Kidney tubule cell (primary cell): Measurements from ENCODE around the gene ABCA5.

Experiments used
- DNase-seq: peaks from one replicate; pipeline ENCODE4 v3.0.0-alpha.2; 2018; ENCODE audit warnings: low spot score

The ABCA5 gene

DNA sequence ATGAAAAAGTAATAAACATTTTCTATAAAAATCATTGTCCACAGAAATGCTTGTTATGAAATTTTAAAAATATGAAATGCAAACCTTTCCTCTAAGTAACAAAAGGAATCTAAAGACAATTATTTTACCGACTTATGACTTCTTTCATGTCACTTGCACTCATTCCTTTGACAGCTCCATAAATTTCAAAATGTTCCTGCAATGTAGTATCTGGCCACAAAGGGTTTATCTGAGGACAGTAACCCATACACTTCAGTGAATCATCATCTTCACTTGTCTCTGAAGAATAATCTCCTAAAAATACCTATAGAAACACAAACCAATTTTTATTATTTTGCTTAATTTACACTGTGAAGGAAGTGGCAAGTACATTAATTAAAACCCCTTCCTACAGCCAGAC, 72.7 kb downstream of the ABCA5 start:
- DNase-seq: no peak

DNA sequence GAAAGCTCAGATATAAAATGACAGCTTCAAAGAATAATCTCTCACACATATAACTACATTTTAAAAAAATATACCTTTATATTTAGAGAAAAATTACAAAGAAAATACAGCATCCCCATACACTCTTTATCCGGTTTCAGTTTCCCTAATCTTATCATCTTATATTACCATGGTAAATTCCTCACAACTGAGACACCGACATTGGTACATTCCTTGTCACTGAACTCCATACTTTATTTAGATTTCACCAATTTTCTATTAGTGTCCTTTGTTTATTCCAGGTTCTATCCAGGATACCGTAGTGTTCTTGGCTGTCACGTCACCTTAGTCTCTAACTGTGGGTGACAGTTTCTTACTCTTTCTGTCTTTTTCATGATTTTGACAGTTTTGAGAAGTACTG, 76.3 kb downstream of the ABCA5 start:
- no peak for DNase-seq

DNA sequence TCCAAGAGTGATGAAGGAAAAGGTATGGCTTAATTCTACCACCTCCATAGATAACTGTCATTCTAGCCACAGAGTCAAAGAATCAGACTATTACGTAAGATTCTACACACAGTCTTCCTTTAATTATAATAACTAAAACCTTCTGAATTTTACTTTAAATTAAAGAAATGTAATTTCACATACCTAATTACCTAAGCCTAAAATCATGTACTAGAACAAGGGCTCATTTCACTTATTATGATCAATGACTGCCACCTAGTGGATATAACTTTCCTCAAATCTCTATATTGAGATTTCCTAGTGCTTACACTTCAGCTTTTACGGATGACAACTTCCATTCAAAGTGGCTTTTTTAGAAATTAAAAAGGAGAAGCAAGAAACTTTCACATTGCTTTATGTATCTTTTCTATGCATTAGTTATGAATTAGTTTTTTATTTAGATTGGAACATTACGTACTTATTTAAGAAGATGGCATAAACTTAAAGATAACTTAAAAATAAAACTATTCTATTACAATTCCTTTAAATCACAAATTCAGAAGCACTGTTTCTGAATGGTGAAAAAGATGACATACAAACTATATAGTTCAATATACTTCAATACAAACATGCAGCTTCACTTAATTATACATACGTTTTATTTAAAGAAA, 80.1 kb downstream of the ABCA5 start:
- peak; percentile 49 for DNase-seq

DNA sequence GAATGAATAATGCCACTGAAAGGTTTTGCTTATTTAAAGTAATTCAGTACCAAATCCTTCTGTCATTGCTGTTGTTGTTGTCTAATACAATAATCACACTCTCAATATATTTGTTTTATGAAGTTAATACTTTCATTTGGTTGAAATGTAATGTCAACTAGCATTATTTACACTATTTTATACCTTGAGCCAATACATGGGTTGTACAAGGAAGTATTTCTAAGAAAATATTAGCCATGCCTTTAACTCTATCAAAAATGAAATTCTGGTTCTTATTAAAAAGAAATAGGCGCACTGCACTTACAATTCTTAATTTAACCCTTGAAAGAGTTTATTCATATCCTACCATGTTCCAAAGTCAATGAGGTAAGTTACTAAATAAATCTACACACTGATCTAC, 80.7 kb downstream of the ABCA5 start:
- no peak for DNase-seq

DNA sequence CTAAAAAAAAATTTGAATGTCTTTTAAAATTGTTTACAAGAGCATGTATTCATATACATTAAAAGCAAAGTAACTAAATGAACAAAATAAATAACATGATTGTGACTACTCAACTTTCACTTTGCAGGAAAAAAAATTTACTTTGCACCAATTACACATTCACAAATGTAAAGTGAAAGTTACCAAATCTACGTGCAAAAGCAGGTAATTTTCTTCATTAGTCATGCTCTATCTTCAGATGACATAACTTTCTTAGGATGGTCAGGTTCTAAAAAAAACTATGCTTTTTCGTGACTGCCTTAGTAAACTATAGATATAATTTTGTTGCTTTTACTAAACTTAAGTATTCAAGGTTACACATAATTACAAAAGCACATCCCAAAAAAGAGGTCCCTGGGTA, 81.3 kb downstream of the ABCA5 start:
- DNase-seq: no peak

DNA sequence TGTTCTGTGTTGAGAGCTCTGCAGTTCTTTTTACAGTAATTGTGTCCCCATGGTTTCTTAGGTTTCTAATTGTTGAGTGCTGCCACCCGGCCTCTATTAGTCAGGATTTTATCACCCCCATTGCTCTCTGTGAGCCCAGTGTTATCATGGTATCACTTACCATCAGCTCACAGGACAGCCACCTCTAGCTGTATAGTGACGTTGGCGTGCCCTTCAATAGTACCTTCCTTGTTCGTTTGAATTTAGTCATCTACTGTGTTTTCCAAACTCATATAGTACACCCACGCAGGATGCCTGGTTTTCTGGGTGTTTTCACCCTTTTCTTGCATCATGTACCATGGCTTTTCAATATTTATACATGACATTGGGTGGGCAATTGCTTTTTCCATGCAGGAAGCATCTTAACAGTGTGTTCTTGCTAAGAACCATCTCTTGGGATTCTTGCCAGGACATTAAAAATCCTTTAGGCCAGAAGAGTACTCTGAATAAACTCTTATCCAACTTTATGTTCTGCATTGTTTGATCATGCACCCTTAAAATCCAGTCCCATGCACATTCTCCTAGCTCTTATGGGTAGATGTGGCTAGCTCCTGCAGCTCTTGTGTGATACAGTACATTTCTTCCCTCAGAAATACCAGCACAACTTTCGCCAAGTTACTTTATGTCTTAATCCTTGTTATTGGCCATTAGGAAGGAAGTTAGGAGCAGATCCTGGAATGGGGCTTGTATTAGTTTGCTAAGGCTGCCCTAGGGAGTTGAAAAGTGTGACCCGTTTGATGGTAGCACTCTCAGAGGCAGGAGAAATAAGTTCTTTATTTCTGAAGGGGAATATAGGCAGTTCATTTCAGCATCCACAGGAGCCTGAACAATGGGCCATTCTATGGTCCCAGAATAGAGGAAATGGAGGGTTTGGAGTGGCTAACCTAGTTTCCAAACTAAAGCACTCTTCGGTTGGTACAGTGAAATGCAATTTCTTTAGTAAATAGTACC, 87.0 kb downstream of the ABCA5 start:
- DNase-seq: no peak

DNA sequence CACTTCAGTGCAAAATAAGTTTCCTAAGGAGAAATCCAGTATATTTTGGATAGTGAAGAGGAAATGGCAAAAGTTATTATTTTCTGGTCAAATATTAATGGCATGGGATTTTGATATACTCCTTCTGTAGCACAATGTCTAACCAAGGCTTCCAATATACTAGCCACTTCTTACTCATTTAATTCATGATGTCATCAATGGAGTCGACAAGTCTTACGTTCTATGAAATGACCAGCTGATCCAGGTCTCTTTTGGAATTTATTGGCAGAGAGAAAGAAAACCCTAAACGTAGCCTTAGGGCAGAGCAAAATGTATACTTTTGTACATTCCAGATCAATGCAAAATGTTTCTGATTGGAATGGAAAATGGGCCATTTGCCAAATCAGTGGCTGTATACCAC, 90.0 kb downstream of the ABCA5 start:
- DNase-seq: no peak

DNA sequence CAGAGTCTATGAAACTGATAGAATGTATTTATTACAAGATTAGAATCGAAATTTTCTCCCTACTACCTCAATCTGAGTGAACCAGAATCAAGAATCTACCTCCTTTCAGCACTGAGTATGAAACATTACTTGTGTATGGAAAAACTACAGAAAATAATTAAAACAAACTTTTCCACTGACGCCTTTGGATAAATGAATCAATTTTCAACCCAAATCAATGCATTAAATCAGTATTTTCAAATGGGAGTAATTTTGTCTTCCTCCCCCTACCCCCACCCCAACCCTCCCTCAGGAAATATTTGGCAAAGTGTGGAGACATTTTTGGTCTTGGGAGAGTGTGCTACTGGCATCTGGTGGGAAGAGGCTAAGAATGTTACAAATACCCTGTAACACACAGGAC, 90.5 kb downstream of the ABCA5 start:
- no peak for DNase-seq

DNA sequence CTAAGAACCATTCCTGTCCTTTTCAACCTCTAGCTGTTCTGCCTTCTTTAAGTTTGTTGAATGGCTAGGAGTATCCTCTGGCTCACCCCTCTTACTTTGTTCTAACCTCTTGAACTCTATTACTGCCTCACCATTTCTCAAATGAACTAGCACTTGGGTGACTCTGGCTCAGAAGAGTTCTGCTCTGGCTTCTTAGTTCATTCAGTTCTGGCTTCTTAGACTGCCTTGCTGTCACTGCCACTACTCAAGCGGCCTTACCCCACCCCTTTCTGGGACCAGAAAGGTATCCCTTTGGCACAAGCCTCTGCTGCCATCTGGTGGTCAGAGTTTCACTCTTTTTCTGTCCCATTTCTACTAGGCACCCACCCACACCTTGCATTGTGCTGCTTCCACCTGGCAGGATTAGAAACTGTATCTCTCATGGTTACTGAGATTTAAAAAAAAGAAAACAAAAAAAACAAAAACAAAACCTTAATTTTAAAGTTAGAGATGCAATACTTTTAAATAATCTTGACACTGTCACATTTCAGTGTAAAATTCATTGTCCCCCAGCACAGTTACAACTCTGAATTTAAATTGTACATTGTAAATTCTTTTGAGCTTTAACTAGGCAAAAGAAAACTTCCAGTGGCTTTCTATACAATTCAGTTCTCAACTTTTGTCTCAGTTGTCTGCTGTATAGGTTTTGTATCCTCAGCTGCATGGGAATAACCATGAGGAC, 91.4 kb downstream of the ABCA5 start:
- peak; percentile 74 for DNase-seq

DNA sequence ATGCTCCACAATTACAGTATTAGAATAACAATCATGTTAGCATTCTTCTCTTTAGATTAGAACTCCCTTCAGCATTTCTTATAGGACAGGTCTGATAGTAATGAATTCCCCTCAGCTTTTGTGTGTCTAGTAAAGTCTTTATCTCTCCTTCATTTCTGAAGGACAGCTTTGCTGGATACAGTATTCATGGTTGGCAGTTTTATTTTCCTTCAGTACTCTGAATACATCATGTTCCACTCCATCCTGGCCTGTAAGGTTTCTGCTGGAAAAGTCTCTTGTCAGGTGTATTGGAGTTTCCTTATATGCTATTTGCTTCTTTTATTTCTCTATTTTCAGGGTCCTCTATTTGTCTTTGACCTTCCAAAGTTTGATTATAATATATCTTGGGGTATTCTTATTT, 94.3 kb downstream of the ABCA5 start:
- no peak for DNase-seq

DNA sequence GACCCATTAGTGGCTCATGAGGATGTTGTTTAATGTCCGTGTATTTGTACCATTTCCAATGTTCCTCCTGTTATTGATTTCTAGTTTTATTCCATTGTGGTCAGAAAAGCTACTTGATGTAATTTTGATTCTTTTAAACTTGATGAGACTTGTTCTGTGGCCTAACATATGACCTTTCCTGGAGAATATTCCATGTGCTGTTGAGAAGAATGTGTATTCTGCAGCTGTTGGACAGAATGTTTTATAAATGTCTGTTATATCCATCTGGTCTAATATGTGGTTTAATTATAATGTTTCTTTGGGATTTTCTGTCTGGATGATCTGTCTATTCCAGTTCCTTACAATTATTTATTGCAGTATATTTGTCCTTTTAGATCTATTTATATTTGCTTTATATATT, 95.4 kb downstream of the ABCA5 start:
- DNase-seq: no peak

DNA sequence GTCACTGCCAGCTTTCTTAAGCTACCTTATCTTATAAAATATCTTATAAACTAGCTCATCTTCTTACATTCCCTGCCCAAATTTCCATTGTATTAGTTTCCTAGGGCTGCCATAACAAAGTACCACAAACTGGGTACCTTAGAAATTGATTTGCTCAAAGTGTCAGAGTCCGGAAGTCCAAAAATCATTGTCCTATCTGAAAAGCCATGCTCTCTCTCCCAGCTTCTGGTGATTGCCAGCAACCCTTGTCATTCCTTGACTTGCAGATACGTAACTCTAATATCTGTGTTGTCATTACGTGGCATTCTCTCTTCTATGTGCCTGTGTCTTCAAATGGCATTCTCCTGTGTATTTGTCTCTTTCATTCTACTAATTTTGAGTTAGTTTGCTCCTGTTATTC, 96.0 kb downstream of the ABCA5 start:
- no peak for DNase-seq

DNA sequence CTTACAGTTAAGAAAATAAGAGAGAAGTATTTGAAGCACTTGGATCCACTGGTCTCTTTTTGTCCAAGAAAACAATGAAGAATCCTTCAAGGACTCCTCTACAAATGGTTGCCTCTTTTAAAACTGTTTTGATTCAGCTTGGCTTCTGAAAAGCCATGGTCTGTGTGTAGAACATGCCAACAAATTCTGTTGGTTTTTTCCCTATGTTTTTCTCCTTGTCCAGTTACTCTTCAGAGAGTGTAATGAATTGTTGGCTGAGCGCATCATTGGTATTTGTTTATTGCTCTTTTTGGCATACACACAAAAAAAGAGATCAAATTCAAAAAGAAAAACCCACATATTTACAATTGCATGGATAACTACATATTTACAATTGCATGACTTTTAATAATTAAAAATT, 98.4 kb downstream of the ABCA5 start, which contains the start of gene ABCA10:
TSS of gene ABCA10 (minus strand) at position 249 of the 400 bp plus-strand sequence. CDS start 3,466 bp downstream, outside the sequence.
- DNase-seq: no peak

DNA sequence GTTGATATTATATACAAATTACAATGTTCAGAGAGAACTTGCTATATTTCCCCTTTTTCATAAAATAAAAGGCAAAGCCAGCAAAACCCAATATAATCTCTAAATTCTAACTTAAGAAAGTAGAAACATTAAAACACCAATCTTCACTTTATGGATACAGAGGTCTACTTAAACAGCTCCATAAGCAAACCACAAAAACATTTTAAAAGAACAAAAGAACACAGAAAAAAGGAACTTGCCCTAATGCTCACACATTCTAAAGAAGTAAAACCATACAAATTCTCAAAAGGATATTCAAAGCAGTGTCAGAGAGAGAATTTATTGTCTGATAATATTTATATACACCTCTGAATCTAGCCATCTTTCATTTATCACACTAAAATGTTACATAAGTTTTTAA, 98.9 kb downstream of the ABCA5 start:
- DNase-seq: no peak

DNA sequence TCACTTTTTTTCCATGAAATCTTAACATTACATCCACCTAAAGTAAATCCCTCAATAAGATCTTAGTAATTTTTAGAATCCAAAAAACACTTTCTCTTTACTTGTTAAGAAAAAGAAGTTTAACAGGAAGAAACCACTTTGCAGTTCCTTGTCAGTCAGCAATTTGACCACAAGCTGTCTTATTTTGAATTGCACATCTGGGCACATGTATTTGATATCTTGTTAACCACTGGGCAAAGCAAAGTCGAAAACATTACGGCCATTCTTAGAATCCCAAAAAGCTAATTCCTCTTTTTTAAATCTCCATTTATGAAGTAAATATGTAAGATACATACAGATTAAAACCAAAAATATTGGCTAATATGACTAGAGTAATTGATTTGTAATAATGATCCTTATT, 99.4 kb downstream of the ABCA5 start:
- DNase-seq: no peak

DNA sequence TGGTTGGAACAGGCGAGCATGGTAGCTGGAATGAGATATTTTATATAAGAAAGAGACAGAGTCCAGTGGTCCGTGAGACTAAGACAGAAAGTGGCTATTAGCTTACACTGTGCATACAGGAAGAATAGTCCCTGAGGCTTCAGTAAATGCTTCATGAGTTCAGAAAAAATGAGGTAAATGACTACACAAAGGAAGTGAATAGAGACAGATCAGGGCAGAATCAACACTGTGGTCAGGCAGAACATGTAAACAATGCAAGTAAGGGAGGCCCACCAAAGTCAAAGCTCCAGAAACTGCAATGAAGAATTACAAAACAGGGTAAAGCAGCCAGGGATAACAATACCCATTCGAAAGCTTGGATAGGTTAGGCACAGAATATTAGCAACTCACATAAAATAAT, 103.1 kb downstream of the ABCA5 start:
- DNase-seq: peak; percentile 17

DNA sequence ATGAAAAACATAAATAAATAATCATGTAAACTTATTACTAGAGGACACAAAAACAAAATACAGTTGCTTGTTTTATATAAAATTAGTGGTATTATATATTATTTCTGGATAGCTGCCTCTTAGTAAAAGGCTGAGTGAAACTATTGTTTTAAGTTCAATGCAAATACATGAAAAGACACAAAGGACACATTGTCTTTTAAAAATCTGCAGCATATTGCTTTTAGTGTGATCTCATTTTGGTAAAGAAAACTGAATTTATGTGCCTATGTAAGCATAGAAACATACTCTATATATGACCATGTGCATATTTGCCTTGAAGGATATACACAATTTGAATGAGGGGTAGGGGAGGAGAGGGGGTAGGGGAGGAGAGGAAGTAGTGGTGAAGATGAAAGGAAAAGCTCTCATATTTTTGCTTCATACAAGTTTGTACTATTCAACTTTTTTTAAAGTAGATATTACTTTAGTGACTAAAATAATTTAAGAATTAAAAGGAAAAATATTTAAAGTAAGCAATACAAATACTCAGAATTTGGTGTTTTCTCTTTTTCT, 104.2 kb downstream of the ABCA5 start:
- no peak for DNase-seq

DNA sequence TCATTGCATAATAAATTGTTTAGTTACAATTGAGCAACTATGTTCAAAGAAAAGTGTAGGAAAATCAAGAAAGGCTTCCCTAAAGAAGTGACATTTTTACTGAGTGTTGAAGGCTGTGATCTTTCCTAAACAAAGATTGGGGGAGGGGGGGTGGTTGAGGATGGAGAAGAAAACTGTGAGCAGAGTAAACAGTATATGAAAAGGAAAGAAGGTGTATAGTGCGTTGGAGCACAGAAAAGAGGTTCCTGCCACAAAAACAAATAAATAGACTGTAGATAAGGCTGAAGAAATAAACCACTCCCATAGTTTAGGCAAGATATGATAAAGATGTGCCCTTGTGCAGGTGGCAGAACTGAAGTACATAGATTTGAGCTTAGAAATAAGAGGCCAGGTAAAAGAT, 106.8 kb downstream of the ABCA5 start:
- DNase-seq: no peak

DNA sequence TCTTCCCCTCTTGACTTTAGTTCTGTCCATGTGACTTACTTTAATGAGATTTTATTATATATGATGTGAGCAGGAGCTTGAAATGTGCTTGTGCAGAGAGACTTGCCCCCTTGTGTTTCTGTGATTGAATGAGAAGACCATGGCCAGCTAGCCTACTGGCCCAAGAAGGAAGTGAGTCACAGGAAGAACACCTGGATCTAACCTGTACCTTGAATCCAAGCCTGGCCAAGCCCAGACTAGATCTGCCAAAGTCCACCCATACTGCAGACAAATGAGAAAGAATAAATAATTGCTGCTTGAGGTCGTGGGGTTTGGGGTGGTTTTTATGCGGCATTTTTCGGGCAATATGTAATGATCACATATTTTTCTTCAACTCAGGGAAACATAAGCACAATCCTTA, 107.9 kb downstream of the ABCA5 start:
- DNase-seq: no peak

DNA sequence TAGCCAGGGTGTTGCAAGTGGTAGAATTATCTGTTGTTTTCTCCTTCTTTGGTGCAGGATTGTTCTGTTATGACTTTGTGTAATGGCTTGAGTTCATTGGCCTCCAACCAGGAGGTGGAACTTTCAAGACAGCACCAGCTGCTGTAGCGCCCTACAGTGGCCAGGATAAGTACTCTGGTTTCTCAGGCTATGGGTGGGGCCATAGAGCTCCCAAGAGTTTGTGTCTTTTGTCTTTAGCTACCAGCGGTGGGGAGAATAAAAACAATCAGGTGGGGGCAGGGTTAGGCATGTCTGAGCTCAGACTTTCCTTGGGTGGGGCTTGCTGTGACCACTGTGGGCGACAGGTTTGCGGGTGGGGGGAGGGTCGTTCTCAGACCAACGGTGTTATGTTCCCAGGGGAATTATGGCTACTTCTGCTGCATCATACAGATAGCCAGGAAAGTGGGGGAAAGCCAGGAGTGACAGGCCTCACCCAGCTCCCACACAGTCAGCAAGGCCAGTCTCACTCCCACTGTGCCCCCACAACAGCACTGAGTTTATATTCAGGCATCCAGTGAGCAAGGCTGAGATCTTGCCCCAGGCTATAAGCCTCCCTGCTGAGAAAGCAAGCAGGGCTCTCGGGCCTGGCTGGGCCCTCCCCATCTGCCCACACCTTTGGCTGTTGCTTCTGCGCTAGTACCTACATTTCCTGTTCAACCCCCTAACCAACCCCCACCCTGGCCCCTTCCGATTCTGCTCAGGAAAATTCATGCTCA, 113.7 kb downstream of the ABCA5 start:
- DNase-seq: no peak

DNA sequence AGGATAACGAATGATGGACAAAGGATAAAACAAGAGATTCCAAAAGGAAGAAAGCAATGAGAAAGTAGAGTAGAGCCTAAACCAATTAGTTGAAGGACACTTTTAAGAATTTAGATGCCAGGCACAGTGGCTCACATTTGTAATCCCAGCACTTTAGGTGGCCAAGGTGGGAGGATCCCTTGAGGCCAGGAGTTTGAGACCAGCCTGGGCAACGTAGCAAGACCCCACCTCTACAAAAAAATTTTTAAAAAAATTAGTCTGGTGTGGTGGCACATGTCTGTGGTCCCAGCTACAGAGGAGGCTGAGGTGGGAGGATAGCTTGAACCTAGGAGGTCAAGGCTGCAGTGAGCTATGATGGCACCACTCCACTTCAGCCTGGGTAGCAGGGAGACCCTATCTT, 118.3 kb downstream of the ABCA5 start:
- no peak for DNase-seq

DNA sequence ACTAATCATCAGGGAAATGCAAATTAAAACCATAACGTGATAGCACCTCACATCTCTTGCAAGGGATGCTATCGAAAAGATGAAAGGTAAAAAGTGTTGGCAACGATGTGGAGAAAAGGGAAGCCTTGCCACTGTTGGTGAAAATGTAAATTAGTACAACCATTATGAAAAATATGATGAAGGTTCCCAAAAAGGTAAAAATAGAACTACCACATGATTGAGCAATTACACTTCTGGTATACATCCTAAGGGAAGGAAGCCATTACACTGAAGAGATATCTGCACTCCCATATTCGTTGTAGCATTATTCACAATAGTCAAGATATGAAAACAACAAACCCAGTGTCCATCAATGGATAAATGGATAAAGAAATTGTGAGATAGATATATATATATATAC, 119.8 kb downstream of the ABCA5 start:
- no peak for DNase-seq
